AG04449 (cell line): Measurements from ENCODE around the gene RPL39.
"Not testable (repeated sequence)": the region's sequence is repeated elsewhere in the genome, so short reads cannot be mapped to it uniquely, and the experiment has no call there.

ENCODE experiments used
- CTCF ChIA-PET: fragments of 350-600 bp; formaldehyde crosslinking; extraction: SDS; loops from one replicate; lab custom pipeline; 2021; ENCODE audit warnings: antibody characterized with exemption; lab: Yijun Ruan, JAX
- POLR2A ChIA-PET: fragments of 400-600, 350-600 bp; formaldehyde crosslinking; extraction: SDS; loops from one replicate; lab custom pipeline; 2020; ENCODE audit warnings: antibody characterized with exemption, inconsistent platforms; lab: Yijun Ruan, JAX
- DNase-seq: peaks from one replicate; pipeline ENCODE4 v3.0.0-alpha.2; 2010; ENCODE audit warnings: low read depth, low spot score
- H3K4me3 ChIP-seq: 2 replicates; pipeline ENCODE4 v1.5.1; 2011; ENCODE audit warnings: low read depth, mild to moderate bottlenecking, control low read depth, low read length
- CTCF ChIP-seq: IDR thresholded peaks from one replicate; pipeline ENCODE4 v1.5.1; 2011; ENCODE audit warnings: mild to moderate bottlenecking, moderate library complexity, low read length, control low read depth, inconsistent platforms; ENCODE audit not compliant: insufficient read depth; ENCODE audit errors: missing control alignments

The RPL39 gene

GRCh38 chrX:119753639-119754257 is 37.7 kb downstream of the RPL39 start:
- no peak overlapping the region for H3K4me3 ChIP-seq
- no peak for TF ChIP-seq CTCF
- no peak for DNase-seq
- POLR2A ChIA-PET, result no interaction called here
- CTCF ChIA-PET, result interaction anchor here (1.0 to 2.7 kb wide), 6 partner anchors 11 to 237 kb away, joined by 3 to 8 read pairs (median 5); no protein-coding TSS in a partner anchor

GRCh38 chrX:119753001-119753400 is 38.4 kb downstream of the RPL39 start:
- TF ChIP-seq CTCF, result no peak
- ChIA-PET POLR2A (no interaction called here), CTCF (interaction anchor here (0.9 to 2.5 kb wide), 7 partner anchors 9 to 240 kb away, joined by 3 to 6 read pairs (median 5); no protein-coding TSS in a partner anchor)
- H3K4me3 ChIP-seq, result no peak overlapping the region
- DNase-seq, result no peak

GRCh38 chrX:119750751-119751150 is 40.7 kb downstream of the RPL39 start:
- H3K4me3 ChIP-seq, DNase-seq, POLR2A ChIA-PET, CTCF ChIA-PET: not testable (repeated sequence)

GRCh38 chrX:119750131-119750530 is 41.3 kb downstream of the RPL39 start:
- POLR2A ChIA-PET, result not testable (repeated sequence)

GRCh38 chrX:119745283-119745848 is 46.1 kb downstream of the RPL39 start:
- CTCF ChIA-PET, result no interaction called here
- POLR2A ChIA-PET, result no interaction called here
- DNase-seq, result no peak
- TF ChIP-seq CTCF, result no peak
- H3K4me3 ChIP-seq, result no peak overlapping the region

More at GRCh38 chrX:119750131-119750530, 41.3 kb downstream of the RPL39 start:
- DNase-seq, CTCF ChIA-PET, H3K4me3 ChIP-seq: not testable (repeated sequence)

- POLR2A ChIA-PET, result no interaction called here
Measured at GRCh38 chrX:119738742-119739141, 52.7 kb downstream of the RPL39 start.

More at GRCh38 chrX:119738742-119739141, 52.7 kb downstream of the RPL39 start:
- DNase-seq, result no peak
- no peak for TF ChIP-seq CTCF
- CTCF ChIA-PET, result interaction anchor here (1.2 kb wide), 1 partner anchor 9 kb away, joined by 5 read pairs; no protein-coding TSS in a partner anchor
- H3K4me3 ChIP-seq, result no peak overlapping the region
